NCI-H1048 (cell line): ENCODE results near the gene IPO11.
"Not testable (repeated sequence)": the region's sequence is repeated elsewhere in the genome, so short reads cannot be mapped to it uniquely, and the experiment has no call there.

ENCODE experiments used
- DNase-seq: peaks from one replicate; lab custom pipeline; 2025; lab: John Stamatoyannopoulos, UW

IPO11 gene

DNA sequence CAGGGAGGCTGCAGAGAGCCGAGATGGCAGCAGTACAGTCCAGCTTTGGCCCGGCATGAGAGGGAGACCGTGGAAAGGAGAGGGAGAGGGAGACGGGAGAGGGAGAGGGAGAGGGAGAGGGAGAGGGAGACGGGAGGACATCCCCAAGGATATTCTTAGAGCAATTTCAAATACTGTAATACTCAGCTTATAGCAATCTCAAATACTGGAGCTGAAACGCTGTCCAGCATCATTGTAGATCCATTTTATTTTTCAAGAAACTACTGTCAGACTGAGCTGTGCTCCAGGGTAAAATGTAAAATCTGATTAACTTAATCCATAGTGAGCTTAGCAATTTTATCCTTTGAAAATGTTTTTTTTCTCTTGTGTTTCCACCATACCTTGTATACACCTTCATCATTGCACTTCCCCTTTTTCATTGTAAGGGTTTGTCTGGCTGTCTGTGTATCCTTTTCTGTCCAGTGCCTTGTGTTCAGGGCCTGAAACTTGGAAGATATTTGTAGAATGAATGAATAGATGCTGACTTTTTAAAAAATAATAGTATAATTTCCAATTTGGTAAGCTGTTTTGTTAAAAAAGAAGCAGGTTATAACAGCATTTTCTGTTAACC is 102.1 kb downstream of the IPO11 start:
- DNase-seq: no peak

DNA sequence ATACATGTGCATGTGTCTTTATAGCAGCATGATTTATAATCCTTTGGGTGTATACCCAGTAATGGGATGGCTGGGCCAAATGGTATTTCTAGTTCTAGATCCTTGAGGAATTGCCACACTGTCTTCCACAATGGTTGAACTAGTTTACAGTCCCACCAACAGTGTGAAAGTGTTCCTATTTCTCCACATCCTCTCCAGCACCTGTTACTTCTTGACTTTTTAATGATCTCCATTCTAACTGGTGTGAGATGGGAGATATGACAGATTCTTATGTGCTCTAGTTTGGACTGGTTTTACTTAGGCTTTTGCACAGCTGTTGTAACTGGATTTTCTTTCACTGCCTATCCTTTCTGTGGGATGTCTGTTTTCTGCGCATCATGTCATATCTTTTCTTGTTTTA is 108.2 kb downstream of the IPO11 start:
- not testable (repeated sequence) for DNase-seq

DNA sequence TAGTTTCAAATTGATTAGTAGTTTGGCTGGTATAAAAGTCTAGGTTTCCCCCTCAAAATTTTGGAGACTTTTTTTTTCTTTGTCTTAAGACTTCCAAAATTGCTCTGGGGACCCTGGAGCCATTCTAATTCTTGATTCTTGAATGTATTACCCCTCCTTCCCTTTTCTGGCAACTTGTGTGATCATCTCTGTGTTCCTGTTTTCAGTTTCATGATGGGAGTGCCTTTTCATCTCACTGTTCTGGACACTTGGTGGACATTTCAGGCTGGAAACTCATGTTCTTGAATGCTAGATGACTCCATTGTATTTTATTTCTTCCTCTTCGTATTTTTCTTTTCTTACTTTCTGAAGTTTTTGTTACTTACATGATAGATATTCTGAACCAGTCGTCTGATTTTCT is 108.8 kb downstream of the IPO11 start:
- DNase-seq: no peak

DNA sequence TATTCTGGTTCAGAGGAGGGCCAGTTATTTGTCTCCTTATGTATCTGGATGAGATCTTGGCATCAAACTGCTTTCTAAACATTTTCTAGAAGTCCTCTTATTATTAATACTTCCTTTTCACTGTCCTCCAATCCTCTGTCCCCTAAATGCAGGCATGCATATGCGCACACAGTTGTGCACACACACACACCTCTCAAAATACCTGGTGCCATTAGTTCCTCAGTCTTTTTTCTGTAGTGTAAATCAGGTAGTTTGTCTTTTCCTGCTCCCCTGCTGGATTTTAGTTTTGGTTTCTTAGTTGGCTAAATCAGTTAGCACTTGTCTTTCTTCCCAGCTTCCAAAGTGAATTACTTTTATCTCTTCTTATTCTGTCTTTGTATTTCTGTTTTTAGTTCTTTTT is 110.2 kb downstream of the IPO11 start:
- DNase-seq: no peak

DNA sequence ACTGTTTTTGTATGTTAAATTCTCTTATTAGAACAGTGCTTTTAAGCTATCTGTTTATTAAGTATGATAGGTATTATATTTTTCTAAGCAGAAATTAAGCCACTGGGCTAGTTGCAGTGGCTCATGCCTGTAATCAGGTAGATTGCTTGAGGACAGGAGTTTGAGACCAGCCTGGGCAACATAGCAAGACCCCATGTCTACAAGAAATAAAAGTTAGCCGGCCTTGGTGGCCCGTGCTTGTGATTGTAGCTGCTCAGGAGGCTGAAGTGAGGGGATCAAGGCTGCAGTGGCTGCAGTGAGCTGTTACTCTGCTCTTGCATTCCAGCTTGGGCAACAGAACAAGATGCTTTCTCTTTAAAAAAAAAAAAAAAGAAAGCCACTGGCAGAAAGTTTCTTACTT is 121.0 kb downstream of the IPO11 start:
- DNase-seq: no peak

DNA sequence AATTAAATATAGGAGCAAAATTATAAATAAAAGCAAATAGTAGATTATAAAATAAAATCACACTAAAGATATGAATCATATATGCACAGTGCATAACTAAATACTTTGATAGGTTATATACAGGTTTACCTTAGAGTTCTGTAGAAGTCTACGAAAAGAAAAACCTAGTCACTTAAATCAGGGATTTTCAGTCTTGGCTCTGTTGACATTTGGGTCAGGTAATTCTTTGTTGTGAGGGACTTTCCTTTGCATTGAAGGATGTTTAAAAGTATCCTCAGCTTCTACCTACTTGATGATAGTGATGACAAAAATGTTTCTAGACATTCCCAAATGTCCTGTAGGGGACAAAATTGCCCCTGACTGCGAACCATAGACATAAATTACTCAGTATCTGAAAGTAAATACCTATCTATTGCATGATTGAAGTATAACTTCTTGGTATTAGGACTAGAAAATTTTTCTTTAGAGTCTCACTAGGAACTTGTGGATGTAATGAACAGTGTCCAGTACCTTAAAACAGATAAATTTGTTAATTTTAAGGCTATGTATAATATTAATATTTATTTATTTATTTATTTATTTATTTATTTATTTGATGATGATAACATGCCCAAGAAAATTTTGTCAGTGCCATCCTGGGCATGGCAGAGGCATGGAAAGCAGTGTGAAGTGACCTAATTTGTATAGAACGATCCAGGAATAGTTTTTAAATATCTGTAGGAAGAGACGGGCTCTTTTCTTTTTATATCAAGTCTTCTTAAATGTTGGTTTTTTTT is 122.1 kb downstream of the IPO11 start:
- no peak for DNase-seq

DNA sequence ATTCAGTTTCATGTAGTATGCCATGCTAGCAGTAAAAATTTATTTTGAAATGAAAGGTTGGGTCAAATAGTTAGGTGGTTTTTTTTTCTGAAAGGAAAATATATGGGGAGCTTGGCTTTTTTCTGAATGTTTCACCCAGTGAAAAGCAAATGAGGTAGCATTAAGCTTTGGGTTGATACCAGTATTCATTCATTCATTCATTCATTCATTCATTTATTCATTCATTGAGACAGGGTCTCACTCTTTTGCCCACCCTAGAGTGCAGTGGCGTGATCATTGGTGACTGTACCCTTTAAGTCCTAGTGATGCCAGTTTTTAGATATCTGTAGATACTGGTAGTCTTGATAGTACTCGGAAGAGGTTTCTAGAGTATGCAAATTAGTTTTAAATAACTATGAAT is 123.7 kb downstream of the IPO11 start:
- DNase-seq: no peak

DNA sequence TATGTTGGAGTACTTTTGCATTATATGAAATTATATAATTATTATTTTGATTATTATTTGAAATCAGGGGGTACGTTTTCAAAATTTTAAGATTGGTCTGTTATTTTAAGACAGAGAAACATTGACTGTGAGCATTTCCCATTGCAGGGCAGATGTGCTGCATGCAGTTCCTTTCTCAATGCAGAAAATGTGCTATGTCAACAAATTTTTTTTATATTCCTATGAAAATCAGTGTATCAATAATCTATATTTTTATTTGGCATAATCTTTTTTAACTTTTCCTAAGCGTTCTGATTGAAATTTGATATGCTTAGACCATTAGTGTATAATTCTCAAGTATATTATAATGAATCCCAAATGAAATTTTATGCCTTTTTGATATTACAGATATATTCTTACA is 124.2 kb downstream of the IPO11 start:
- DNase-seq: no peak

DNA sequence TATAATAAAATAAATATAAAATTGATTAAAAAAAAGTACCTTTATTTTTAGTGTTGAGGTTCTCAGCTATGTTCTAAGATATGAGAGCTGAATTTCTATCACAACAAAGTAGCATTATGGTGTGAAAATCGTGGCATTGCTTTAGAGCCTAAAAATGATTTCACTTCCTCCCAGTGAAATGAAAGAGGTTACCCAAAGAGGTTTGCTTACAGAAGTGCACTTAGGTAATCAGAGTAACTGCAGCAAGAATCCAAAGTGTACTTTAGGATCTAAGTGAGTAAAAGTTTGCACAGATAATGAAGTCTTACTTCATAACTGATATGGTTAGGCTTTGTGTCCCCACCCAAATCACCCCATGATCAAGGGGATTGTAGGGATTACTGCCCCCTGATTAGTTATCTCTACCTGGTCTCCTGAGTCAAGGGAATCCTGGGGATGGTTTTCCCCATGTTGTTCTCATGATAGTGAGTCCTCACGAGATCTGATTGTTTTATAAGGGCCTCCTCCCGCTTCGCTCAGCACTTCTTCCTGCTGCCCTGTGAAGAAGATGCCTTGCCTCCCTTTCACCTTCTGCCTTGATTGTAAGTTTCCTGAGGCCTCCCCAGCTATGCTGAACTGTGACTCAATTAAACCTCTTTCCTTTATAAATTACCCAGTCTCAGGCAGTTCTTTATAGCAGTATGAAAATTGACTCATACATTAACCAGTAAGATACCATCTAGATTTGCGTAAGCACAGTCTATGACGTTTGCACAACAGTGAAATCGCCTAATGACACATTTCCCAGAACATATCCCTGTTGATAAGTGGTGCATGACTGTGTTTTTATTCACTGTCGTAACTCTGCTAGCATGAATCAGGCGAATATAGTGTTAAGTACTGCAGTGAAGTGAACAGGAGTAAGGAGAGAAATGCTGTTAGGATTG is 125.7 kb downstream of the IPO11 start:
- no peak for DNase-seq

DNA sequence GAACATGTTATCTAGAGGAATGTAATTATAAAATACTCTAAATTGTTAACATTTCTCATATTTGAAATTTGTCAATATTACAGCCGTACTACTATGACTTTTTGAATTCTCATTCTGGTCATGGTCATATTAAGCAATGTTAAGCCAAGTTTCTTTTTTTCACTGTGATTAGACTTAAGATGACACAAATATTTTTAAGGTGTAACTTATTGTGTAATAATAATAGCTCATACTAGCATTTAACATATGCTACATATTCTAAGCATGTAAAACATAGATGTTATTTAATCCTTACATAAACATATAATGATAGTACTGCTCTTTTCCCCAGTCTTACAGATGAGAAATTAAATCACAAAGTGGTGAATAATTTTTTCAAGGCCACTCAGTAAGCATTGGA is 130.2 kb downstream of the IPO11 start:
- DNase-seq: no peak

DNA sequence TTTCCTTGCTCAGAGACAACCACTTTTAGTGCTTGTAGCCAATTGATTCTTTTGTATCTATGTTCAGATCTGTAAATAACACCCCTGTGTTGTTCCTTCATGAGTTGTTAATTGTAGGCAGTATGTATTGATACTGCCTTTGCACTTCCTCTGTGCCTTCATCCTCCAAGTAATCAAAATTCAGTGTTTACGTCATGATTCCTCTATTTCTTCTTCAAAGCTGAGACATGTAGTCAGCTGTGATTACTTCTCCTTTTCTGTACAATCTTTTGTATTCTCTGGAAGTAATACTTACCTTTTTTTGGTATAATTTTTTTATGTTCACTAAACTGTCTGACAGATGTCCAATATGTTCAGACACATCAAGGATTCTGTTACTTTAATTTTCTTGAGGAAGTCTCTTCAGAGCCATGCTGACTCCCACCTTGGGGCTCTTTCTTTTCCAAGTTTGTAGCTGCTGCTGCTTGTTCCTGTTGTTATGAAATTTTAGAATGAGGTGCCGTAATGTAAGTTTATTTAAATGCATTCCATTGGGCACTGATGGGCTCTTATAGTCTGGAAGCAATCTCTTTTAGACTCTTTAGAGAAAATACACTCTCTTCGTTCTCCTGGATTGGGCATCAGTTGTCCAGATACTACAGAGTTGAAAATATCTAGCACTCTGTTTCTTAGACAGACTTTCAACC is 135.5 kb downstream of the IPO11 start:
- no peak for DNase-seq

DNA sequence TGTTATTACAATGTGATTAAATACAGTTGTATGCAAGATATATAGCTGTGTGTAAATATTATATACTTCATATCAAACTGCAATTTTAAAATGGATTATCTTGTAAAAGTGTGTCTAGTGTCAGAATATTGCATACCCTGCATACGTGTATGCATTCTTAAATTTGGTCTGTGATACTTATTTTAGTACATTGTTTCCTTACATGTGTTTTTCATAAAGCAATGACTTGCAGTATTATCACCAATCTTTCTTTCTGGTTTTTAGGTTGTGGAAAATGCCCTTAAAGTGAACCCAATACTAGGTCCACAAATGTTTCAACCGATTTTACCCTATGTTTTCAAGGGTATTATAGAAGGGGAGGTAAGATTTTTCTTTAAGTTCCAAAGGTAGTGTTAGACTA is 137.5 kb downstream of the IPO11 start:
- no peak for DNase-seq

DNA sequence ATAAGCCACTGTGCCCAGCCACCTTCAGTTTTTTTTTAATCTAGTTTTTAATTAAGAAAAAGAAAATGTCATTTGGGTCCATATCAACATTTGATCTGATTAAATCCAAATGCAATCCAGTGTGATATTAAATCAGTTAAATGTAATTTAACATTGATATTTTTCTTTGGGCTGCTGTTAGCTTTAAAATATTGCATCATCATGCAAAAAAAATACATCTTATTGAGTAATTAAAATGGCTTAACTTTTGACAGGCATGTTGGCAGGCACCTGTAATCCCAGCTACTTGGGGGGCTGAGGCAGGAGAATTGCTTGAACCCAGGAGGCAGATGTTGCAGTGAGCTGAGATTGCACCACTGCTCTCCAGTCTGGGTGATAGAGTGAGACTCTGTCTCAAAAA is 143.4 kb downstream of the IPO11 start:
- DNase-seq: no peak

DNA sequence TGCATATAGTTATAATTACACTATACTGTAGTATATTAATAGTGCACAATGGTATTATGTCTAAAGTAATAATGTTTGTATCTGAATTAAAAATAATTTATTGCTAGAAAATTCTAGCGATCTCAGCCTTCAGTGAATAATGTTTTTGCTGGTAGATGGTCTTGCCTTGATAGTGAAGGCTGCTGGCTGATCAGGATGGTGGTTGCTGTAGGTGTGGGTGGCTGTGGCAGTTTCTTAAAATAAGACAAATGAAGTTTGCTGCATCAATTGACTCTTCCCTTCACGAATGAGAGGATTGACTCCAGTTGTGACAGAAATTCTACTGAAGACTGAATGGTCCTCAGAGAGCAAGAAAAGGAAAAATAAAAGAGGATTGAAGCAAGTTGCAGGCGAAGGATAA is 146.4 kb downstream of the IPO11 start:
- DNase-seq: no peak

DNA sequence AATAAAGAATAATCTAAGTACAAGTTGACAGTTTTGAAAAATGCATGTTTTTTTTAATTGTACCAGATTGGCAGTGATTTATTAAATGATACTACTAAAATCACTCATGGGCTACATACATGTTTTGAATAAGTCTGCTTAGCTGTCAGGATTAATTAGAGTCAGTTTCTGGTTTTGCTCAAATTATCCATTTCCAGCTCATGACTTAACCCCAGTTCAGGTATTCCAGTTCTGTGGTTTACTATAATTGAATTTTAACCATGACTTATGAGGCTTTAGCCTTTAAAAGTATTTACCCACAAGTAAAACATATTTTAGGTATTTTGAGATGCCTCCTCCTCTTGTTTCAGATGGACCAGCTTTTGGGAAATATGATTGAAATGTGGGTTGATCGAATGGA is 148.2 kb downstream of the IPO11 start:
- no peak for DNase-seq

DNA sequence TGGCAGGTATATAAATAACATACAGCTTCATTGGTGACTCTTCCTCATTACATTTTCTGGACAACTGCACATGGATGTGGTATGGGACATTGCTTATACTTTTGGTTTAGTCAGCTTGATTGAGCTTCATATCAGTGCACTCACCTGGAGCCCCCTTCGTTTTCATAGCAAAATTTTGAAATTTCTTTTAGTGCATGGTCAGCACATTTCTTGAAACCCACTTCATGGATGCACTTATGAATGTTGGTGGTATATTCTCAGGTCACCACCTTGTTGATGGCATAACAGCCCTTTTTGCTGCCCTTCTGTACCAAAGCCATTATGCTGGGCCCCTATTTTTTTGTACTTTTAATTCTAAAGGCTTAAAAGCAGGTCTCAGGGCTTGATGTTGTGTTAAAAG is 149.3 kb downstream of the IPO11 start:
- no peak for DNase-seq

DNA sequence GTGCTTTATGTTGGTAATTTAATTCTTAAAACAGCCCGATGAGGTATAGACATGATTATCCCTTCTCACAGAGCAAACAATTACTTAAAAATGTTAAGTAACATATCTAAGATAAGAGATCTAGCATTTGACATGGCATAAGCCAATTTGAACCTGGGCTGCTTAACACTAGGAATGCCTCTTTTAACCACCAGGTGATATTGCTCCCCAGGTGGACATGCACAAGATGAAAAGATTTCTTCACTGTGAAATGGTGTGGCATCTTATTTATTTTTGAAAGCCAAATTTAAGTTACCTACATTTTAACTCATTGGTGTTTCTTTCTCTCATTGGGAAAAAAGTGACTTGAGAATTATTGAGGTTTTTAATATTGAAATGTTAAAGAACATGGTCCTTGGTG is 150.3 kb downstream of the IPO11 start:
- no peak for DNase-seq

DNA sequence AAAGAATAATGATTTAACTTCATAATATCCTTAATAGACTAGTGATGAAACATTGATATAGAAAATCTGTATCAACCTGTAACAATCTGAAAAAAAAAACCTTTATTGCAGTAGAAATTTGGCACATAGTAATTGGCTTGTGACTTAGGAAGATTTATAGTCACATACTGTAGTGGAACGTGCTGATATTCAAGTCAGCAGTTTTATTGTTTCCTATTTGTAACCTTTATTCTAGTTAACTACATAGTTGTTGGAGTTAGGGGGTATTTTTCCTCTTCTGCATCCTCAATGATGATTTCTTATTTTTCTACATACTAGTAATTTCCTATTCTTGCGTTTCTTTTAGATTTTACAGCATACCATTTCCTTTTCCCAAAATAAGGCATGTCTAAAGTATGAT is 151.5 kb downstream of the IPO11 start:
- no peak for DNase-seq

DNA sequence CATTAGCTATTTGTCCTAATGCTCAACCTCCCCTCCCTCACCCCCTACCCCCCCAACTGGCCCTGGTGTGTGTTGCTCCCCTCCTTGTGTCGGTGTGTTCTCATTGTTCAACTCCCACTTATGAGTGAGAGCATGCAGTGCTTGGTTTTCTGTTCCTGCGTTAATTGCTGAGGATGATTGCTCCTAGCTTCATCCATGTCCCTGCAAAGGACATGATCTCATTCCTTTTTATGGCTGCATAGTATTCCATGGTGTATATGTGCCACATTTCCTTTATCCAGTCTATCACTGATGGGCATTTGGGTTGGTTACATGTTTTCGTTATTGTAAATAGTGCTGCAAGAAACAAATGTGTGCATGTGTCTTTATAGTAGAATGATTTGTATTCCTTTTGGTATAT is 153.2 kb downstream of the IPO11 start:
- DNase-seq: not testable (repeated sequence)

DNA sequence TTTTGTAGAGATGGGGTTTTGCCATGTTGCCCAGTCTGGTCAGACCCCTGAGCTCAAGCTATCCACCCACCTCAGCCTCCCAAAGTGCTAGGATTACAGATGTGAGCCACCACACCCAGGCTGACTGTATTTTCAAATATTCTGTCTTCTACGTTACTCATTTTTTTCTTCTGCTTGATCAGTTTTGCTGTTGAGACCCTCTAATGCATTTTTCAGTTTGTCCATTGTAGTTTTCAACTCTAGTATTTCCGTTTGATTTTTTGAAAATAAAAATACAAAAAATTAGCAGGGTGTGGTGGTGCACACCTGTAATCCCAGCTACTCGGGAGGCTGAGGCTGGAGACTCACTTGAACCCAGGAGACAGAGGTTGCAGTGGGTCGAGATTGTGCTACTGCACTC is 155.6 kb downstream of the IPO11 start:
- no peak for DNase-seq

DNA sequence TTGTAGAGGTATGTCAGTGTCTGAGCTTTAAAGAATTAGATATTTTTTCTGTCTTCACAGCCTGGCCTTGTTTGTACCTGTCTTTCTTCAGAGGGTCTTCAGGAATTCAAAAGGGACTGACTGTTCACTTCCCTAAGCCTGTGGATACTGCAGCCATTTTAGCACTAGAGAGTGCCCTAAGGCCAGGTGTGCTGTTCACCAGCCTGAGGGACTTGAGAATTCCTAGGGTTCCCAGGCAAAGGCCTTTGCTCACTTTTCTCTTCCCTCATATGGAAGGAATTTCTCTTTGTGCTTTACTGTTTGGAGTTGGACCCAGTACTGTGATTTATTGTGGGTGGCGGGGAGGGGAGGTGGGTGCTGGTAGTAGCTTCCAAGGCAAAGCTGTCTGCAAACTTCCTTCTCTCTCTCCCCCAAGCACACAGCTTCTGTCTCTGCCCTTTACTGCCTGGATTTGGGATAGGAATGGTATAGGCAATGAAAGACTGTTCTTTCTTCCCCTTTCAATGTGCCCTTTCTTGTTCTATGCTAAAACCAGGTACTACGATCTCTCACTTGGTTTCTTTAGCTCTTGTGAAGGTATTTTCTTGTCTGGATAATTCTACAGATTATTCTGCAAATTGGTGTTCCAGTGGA is 156.4 kb downstream of the IPO11 start:
- no peak for DNase-seq

DNA sequence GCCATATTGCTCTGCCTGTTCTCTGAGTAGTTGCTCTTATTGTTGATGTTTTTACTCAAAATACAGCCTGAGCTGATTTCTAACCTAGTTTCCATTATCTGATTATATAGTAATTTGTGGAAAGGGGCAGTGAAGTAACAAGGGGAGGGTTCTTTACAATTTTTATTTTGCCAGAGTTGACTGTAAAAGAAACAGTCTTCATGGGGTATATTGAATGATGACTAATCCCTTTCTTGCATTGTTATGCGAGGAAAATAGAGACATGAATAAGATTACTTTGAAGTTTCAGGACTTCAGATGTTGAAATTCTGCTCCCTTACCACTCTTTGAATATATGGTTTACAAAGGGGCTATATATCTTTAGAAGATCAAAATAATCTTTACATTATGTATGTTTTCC is 156.9 kb downstream of the IPO11 start:
- no peak for DNase-seq
